NK-92 (cell line): ENCODE measurements around the gene PERM1.
"Not testable (repeated sequence)": the region's sequence is repeated elsewhere in the genome, so short reads cannot be mapped to it uniquely, and the experiment has no call there.

ENCODE experiments used
- DNase-seq: peaks from one replicate; lab custom pipeline; 2025; ENCODE audit not compliant: unreplicated experiment; lab: John Stamatoyannopoulos, UW

Gene PERM1, protein sequence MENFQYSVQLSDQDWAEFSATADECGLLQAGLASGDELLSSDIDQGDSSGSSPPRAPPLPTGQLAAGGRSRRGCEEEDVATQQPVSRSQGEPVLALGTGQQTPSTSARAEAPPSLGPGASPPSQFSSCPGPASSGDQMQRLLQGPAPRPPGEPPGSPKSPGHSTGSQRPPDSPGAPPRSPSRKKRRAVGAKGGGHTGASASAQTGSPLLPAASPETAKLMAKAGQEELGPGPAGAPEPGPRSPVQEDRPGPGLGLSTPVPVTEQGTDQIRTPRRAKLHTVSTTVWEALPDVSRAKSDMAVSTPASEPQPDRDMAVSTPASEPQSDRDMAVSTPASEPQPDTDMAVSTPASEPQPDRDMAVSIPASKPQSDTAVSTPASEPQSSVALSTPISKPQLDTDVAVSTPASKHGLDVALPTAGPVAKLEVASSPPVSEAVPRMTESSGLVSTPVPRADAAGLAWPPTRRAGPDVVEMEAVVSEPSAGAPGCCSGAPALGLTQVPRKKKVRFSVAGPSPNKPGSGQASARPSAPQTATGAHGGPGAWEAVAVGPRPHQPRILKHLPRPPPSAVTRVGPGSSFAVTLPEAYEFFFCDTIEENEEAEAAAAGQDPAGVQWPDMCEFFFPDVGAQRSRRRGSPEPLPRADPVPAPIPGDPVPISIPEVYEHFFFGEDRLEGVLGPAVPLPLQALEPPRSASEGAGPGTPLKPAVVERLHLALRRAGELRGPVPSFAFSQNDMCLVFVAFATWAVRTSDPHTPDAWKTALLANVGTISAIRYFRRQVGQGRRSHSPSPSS

DNA sequence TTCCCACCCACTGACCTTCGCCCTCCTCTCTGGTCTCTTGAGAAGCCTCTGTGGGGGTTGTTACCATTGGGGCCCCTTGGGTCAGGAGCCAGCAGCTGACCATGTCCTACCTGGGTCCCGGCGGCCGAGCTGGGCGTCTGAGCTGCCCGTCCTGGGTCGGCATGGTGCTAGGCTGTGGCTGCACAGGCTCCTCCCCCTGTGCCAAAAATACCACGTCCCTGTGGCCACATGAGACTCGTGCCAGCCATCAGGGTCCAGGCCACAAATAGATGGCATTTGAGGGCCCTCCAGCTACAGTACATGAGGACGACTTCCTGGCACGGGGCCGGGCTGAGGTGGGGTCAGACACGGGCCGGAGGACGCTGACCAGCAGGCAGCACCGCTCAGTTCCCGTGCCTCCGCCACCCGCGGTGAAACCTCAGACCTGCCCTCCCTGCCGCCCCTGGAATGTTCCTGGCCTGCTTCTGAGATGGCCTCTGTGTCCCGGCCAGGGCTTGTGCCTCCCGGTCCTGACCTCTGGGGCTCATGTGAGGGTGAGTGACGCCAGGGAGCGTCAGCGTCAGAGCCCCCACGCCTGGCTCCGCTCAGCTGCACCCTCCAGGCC, at the start of gene PERM1:
Gene PERM1 (minus strand): TSS at position 139 of the 604 bp plus-strand sequence. CDS start 1,064 bp downstream, outside the sequence.
- DNase-seq, result no peak

DNA sequence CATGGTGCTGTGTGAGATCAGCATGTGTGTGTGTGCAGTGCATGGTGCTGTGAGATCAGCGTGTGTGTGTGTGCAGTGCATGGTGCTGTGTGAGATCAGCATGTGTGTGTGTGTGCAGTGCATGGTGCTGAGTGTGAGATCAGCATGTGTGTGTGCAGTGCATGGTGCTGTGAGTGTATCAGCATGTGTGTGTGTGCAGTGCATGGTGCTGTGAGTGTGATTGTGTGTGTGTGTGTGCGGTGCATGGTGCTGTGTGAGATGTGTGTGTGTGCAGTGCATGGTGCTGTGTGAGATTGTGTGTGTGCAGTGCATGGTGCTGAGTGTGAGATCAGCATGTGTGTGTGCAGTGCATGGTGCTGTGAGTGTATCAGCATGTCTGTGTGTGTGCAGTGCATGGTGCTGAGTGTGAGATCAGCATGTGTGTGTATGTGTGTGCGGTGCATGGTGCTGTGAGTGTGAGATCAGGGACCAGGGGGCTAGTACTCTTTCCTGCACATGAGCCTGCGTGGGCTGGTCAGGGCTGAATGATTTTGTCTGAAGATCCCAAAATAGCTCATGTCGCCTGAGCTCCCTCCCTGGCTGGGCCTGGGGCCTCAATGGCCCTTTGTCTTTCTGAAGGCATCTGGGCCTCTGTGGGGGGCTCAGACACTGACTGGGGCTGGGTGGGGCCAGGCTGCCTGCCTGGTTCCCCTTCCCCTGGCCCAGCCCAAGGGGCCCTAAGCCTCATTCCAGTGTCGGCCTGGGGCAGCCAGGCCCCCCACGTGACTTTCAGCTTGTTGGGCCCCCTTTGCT, 49.2 kb upstream of the PERM1 start:
- DNase-seq, result not testable (repeated sequence)

DNA sequence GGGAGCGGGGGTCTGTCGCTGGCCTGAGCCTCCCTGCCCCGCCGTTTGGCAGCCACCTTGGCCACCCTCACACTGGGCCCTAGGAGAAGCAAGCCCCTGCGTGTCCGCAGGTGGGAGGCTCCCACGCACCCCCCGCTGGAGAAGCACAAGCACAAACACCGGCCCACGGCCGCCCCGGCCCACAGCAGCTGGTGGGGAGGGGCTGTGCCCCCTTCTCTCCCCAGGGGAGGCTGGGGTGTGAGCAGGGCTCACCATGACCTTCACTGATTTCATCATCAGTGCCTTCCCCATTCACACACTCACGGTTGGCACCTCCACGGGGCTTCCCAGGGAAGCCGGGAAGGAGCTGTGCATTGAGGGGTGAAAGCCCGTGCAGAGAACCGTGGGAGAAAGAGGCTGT, 45.9 kb upstream of the PERM1 start:
- DNase-seq, result no peak

DNA sequence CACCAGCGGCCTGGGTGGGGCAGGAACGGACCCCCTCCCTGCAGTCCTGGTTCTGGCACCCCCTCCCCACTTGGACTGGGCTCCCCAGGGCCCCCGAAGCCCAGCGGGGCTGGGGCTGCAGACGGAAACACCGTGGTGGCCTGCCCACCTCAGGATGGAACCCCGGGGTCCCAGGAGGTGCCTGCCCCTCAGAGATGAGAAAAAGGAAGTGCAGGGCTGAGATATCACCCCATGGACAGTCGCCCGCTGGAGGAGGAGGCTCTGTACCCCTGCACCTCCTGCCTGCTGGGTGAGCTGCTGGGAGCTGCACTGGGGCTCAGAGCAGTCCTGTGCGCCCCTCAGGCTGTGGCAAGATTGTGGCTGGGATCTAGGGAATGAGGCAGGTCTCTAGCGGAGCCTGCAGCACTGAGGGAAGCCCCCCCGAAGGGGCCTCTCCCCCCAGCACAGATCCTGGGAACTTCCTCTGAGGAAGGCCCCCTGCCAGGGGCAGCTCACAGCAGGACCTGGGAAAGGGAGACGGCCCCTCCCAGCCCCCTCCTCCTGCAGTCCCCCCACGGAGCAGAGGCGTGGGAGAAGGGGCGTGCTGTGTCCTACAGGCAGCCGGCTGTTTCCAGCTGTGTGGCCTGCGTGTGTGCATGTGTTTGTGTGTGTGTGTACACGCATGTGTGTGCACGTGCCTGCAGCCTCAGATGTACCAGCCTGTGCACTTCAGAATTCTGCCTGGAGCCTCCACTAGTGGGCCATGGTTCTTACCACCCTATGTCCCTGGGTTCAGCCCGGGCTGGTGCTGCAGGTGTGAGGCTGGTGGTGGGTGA, 44.9 kb upstream of the PERM1 start:
- no peak for DNase-seq

DNA sequence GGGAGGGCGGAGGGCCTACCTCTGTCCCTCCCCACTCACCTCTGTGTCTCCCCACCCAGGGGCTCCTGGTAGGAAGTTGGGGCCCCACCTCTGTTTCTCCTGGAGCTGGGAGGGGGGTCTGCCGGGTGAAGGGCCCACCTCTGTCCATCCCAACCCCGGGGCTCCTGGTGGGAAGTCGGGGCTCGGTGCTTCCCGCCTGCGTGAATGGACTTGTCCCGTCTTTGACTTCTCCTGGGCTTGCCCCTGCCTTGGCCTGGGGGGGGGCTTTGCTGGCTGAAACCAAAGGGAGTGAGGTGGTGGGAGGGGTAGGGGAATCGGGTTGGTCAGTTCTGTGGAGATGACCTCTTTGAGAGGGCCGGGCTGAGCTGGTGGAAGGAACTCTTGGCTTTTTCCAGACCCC, 43.8 kb upstream of the PERM1 start:
- no peak for DNase-seq

DNA sequence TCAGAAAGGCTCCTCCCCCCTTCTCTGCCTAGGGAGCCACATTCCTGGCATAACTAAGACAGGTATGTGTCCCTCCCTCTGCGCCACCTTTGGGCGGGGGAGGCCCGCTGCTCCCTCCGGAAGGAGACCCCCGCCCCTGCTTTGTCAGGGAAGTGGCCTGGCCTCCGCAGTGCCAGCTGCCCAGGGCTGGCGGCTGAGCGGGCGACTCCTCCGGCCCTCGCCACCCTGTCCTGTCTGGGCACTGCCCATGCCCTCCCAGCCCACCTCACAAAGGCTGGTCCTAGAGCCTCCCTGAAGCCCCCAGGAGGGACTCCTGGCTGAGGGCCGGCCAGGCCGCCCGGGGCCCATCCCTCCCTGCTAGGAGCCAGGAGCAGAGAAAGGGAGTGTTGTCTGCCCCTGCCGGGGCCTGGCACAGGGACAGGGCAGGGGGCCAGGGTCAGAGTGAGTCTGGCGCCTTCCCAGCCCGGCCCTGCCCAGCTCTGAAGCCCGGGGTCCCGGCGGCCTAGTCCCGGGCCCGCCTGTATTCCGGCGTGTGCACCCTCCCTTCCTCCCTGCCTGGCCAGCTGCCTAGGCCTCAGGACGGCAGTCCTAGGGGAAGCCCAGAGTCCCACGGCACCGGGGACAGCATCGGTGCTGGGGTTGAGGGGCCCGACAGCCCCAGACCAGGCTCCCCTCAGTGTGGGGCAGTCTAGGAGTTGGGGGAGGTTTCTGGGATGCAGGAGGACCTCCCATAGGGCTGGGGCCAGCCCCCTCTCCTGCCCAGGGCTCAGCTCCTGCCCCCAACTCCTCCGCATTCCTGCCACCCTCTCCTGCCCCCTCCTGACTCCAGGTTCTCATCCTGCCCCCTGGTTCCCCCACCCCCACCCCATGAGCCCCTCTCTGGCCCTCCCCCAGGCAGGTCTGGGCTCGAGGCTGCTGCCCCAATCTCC, 43.1 kb upstream of the PERM1 start:
- no peak for DNase-seq

DNA sequence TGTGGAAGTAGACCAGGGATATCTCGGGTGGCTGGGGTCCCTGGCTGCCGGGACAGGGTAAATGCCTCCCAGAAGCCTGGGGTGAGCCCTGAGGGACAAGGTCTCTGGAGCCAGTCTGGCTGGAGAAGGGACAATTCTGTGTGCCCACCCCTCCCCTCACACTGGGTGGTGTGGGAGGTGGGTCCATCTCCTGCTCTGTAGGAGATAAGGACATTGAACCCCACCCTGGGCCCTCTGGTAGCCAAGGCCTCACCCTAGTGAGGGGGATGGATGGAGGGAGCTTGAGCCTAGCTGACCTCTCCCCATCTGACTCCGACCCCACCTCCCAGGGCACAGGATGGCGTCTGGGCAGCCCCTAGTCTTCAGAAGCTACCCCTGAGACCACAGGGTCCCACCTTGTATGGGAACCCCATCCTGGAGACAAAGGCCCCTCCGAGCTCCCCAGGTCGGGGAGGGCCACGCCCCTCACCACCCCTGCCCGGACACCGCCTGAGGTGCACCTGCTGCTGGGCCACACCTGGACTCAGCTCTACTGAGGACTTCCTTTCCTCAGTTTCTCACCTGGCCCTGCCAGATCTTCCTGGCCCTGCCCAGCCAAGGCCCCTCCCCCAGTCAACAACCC, 42.4 kb upstream of the PERM1 start:
- DNase-seq, result no peak

DNA sequence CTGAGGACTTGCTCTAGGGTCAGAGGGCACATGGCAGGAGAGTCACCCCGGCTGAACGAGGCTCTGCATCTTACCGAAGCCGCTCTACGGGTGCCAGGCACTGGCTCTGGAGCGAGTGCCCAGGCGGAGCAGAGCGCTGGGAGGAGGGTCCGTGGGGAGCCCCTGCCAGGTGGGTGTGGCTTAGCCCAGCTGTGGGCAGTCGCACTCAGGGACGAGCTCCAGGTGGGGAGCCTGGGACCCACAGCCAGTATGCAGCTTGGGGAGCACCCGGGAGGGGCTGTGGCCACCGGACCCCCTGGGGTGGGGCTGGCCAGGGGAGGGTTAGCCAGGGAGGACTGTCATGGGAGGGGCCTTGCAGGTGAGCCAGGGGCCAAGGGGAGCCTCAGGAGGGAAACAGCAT, 41.8 kb upstream of the PERM1 start:
- DNase-seq, result no peak

DNA sequence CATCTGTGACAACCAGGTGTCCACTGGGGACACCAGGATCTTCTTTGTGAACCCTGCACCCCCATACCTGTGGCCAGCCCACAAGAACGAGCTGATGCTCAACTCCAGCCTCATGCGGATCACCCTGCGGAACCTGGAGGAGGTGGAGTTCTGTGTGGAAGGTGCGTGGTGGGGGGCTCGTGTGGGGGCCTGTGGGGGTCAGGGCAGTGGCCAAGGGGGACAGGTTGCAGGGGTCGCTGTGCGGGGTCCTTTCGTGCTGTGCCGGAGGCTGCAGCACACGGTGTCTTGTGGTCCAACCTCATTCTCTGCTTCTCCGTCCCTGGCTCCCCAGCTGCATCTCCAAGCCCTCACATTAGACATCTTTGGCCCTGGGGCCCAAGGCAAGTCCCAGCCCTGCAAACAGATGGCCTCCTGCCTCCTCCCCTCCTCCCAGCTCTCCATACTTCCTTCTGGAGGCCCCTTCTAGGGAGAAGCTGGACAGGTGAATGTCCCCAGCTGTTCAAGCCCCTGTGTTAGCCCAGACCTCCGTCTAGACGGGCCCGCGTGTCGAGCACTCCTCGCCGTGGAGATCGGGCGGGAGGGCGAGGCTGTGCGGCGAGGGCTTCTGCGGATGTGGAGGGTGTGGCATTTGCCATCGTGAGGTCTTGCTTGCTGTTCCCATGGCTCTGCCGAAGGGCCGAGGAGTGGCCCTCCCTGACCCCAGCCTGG, 40.6 kb upstream of the PERM1 start:
- DNase-seq, result no peak

DNA sequence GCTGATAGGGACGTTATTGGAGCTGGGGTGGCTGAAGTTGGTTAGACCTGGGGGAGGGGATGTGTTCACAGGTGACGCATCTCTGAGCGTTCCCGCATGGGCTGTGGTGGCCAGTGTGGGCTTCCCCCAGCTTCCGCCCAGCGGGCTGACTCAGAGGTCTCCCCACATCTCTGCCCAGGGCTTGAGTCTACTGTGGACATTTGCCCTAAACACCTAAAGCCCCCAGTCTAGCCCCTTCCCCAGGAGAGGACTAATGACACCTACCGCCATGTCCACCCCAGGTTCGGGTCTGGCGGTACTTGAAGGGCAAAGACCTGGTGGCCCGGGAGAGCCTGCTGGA, 40.0 kb upstream of the PERM1 start:
- no peak for DNase-seq

DNA sequence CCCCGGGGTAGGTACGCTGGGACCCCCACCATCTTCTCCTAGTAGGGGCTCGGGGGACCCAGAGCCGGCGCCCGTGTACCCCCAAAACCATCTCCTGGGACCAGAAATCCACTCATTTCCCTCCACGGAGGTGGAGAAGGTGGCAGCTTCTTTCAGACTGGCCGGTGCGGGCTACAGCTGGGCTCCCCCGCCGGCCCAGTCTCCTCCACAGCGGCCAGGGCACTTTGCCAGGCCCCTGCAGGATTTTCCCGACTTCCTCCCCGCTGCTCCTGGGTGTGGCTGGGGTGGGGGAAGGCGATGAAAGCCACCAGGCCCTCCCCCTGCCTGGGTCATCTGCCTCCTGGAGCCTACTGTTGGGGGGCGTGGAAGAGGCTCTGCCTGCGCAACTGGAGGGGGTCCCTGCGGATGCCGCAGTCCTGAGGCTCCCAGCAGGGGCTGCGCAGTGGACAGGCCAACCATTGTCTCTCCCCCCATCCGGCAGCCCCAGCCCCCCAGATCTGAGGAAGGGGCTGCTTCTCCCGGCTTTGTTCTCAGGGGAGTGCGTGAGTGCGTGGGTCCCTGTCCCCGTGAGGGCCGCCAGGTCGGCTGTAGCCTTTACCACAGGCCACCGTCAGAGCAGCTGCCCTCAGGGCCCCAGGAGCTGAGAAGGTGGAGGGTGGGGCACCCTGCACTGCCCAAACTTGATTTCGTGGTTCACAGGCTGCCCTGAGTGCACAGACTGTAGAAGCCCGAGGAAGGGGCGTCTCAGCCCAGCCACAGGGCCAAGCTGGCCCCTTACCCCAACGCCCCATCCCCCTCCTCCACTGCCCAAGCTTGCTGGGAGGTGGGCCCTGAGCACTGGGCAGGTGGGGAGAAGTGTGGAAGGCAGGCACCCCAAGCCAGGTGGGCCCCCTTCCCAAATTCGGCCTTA, 39.4 kb upstream of the PERM1 start:
- DNase-seq, result no peak

DNA sequence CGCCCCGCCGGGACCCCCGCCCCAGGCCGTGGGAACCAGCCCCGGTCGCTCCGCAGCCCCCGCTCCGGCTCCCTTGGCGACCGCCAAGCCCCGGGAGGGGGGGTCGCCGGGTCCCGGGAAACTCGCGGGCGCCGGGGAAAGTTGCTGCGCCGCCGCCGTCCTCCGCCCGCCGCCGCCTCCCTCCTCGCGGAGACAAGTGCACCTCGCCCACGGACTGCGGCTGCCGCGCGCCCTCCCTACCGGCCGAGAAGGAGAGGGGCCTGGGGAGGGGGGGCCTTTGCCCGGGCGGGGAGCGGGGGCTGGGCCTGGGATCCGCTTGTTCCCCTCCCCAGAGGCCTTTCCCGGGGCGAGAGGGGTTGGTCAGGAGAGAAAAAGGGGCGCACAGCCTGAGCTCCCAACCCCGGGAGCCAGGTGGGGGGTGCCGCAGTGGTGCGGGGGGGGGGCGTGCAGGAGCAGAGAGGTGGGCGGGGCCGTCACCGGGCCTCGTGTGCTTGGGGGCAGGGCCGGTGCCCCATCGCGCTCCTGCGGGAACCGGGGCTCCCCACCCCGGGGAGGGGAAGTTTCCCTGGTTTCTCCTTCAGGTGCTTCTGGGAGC, 38.6 kb upstream of the PERM1 start:
- no peak for DNase-seq

DNA sequence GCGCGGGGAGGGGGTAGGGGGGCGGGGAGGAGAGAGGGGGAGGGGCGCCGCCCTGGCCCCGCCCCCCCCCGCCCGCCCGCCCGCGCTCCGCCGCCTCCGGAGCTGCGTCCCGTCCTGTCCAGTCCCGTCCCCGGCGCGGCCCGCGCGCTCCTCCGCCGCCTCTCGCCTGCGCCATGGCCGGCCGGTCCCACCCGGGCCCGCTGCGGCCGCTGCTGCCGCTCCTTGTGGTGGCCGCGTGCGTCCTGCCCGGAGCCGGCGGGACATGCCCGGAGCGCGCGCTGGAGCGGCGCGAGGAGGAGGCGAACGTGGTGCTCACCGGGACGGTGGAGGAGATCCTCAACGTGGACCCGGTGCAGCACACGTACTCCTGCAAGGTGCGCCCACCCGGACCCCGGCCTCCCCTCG, 38.1 kb upstream of the PERM1 start, which contains the start of gene AGRN:
Gene AGRN (plus strand): TSS at position 121 of the 405 bp plus-strand sequence. CDS start 53 bp downstream, at position 174.
- DNase-seq, result no peak

DNA sequence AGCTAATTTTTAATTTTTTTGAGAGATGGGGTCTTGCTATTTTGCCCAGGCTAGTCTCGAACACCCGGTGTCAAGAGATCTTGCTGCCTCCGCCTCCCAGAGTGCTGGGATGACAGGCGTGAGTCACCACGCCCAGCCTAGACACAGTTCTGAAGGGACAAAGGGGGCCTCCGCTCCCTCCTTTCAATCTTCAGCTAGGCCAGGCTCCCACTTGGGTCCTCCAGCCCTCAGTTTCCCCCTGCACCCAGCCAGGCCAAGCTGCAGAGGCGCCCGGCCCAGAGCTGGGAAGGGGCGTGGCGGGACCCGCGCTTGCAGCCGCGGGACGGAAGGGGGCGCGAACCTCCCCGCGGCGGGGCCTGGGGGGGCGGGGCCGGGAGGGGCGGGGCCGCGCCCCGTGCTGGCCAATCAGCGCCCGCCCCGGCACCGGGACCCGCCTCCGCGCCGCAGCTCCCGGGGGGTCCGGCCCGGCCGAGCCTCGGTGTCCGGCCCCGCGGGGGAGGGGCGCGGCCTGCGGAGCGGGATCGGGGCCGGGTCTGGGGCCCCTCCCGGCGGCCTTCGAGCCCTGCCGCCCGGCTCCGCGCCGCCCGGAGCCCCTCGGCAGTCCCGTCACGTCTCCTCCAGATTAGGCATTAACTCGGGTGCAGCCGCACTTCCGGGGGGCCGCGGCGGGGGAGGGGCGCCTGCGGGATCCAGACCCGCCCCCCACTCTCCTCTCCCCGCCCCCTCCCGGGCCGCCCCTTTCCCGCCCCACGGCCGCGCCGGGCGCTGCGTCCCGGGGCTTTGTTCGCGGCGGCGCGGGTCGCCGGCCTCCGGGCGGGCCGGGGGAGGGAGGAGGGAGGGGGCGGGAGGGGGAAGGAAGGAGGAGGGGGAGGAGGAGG, 37.5 kb upstream of the PERM1 start:
- DNase-seq, result no peak

DNA sequence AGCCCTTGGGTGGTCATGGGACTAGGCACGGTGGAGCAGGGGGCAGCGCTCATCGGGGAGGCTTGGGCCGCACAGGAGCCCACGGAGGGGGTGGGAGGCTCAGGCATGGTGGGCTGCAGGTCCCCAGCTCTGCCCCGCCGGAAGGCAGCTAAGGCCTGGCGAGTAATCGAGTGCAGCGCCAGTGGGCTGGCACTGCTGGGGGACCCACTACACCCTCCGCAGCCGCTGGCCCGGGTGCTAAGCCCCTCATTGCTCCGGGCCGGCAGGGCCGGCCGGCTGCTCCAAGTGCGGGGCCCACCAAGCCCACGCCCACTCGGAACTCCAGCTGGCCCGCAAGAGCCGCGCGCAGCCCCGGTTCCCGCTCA, 36.4 kb upstream of the PERM1 start:
- DNase-seq, result not testable (repeated sequence)
